Fibroblast of lung (primary cell): ENCODE measurements around the gene GDF11.

ENCODE experiments used
- CTCF ChIP-seq, 2 donors: IDR thresholded peaks in 1 of 2; conservative IDR thresholded peaks in 1 of 2; 1 replicate in 1 of 2; 2 replicates in 1 of 2; pipeline ENCODE4 v1.5.1; 2011 to 2012; ENCODE audit warnings: low read length in 2 of 2, control low read depth in 1 of 2, inconsistent platforms in 1 of 2, low read depth in 1 of 2, mild to moderate bottlenecking in 1 of 2
- EZH2 ChIP-seq: IDR thresholded peaks from 2 replicates; pipeline ENCODE4 v1.5.1; 2012; ENCODE audit warnings: low read length, control low read depth, mild to moderate bottlenecking; ENCODE audit errors: missing control alignments

- TF ChIP-seq CTCF (conservative IDR thresholded peaks at IDR 0.05 in 1 of 2, IDR thresholded peaks at IDR 0.05 in 1 of 2; ENCODE audit: low read depth in 1 of 2, low read length in 2 of 2) (no peak), EZH2 (no peak)
Measured at GRCh38 chr12:55695349-55695748, 47.6 kb upstream of the GDF11 start.
